H1 (cell line): ENCODE data around the gene FHAD1. TPM values are rescaled to one million over a fixed set of nuclear protein-coding genes. Genes with fewer than 3 reads are reported as not detected.

Experiments used
- CTCF ChIA-PET: fragments of 300-600 bp; sonication (Branson Sonifier 250); formaldehyde crosslinking; loops from one replicate; lab custom pipeline; 2021; ENCODE audit not compliant: partially characterized antibody; lab: Charles Lee
- POLR2A ChIA-PET: fragments of 300-600 bp; sonication (Branson Sonifier 250); formaldehyde crosslinking; loops from one replicate; lab custom pipeline; 2021; ENCODE audit warnings: inconsistent platforms; ENCODE audit not compliant: partially characterized antibody; lab: Charles Lee
- DNase-seq, 2 experiments: peaks; one replicate each; pipeline versions ENCODE4 v3.0.0 to v3.0.0-alpha.2; 2010 to 2022; ENCODE audit warnings: low spot score in 2 of 2, low read depth in 1 of 2, mixed read lengths in 1 of 2
- FAIRE-seq: peaks from 2 replicates; lab custom pipeline; 2011; peaks lifted over from hg19 to GRCh38; lab: Jason Lieb, UNC
- H2AFZ ChIP-seq: 2 replicates; pipeline ENCODE4 v1.8.1; 2012; ENCODE audit warnings: low read length, inconsistent platforms
- H2AK5ac ChIP-seq: 2 replicates; pipeline ENCODE4 v1.6.1; 2013; ENCODE audit warnings: low read depth, low read length
- H2BK120ac ChIP-seq: replicated peaks from 2 replicates; pipeline ENCODE3; 2013; ENCODE audit warnings: low read depth, low read length, inconsistent platforms
- H2BK12ac ChIP-seq: 2 replicates; pipeline ENCODE4 v1.6.1; 2013; ENCODE audit warnings: low read depth, low read length
- H2BK15ac ChIP-seq: 2 replicates; pipeline ENCODE4 v1.6.1; 2013; ENCODE audit warnings: low read length
- H2BK20ac ChIP-seq: 2 replicates; pipeline ENCODE4 v1.6.1; 2013; ENCODE audit warnings: low read length
- H2BK5ac ChIP-seq: 2 replicates; pipeline ENCODE4 v1.6.1; 2013; ENCODE audit warnings: low read depth, low read length
- H3K14ac ChIP-seq: 2 replicates; pipeline ENCODE4 v1.6.1; 2013; ENCODE audit warnings: inconsistent platforms; ENCODE audit not compliant: insufficient read length
- H3K18ac ChIP-seq: 2 replicates; pipeline ENCODE4 v1.6.1; 2013; ENCODE audit warnings: low read length; ENCODE audit errors: extremely low read depth
- H3K23ac ChIP-seq: 2 replicates; pipeline ENCODE4 v1.6.1; 2013; ENCODE audit warnings: inconsistent platforms; ENCODE audit not compliant: insufficient read length
- H3K23me2 ChIP-seq: 2 replicates; pipeline ENCODE4 v1.6.1; 2013; ENCODE audit warnings: low read depth, low read length
- H3K27ac ChIP-seq: 2 replicates; pipeline ENCODE4 v1.6.1; 2011; ENCODE audit warnings: low read depth, low read length, inconsistent platforms
- H3K27me3 ChIP-seq, 4 experiments: replicated peaks in 1 of 4; 1 replicate in 1 of 4; 2 replicates in 3 of 4; pipeline versions ENCODE4 v1.6.1 to v1.8.1; 2011 to 2013; ENCODE audit warnings: low read length in 3 of 4, mild to moderate bottlenecking in 3 of 4, inconsistent platforms in 2 of 4, mixed read lengths in 2 of 4, moderate library complexity in 1 of 4; ENCODE audit not compliant: control insufficient read depth in 3 of 4, insufficient read depth in 3 of 4; ENCODE audit errors: extremely low read depth in 1 of 4
- H3K36me3 ChIP-seq, 4 experiments: 2 replicates each; pipeline versions ENCODE4 v1.6.1 to v1.8.1; 2011 to 2013; ENCODE audit warnings: mild to moderate bottlenecking in 4 of 4, low read length in 3 of 4, moderate library complexity in 2 of 4, control low read depth in 1 of 4, inconsistent platforms in 1 of 4; ENCODE audit not compliant: insufficient read depth in 4 of 4, control insufficient read depth in 2 of 4
- H3K4ac ChIP-seq: replicated peaks from 2 replicates; pipeline ENCODE3; 2013; ENCODE audit warnings: low read length, low read depth, mixed read lengths, inconsistent platforms; ENCODE audit not compliant: insufficient read length
- H3K4me1 ChIP-seq, 4 experiments: replicated peaks in 1 of 4; 1 replicate in 1 of 4; 2 replicates in 3 of 4; pipeline versions ENCODE4 v1.6.1 to v1.8.1; 2011 to 2013; ENCODE audit warnings: low read length in 3 of 4, inconsistent platforms in 2 of 4, mixed read lengths in 1 of 4; ENCODE audit not compliant: insufficient read depth in 4 of 4, control insufficient read depth in 3 of 4
- H3K4me2 ChIP-seq, 2 experiments: 2 replicates each; pipeline versions ENCODE4 v1.6.1 to v1.8.1; 2011 to 2013; ENCODE audit warnings: low read depth in 2 of 2, low read length in 2 of 2, control low read depth in 1 of 2, inconsistent platforms in 1 of 2, mild to moderate bottlenecking in 1 of 2; ENCODE audit not compliant: insufficient read depth in 1 of 2
- H3K4me3 ChIP-seq, 4 experiments: fragments of 200-600, 300-600 bp in 1 of 4; sonication (generic), shearing (Covaris generic), sonication (Bioruptor Twin) in 1 of 4; 2 replicates each; pipeline versions ENCODE4 v1.5.1 to v1.8.1; 2011 to 2016; ENCODE audit warnings: low read length in 4 of 4, low read depth in 3 of 4, control low read depth in 2 of 4, inconsistent platforms in 2 of 4, mild to moderate bottlenecking in 2 of 4, mixed read lengths in 1 of 4, moderate library complexity in 1 of 4; ENCODE audit not compliant: insufficient read depth in 2 of 4; ENCODE audit errors: extremely low read depth in 1 of 4
- H3K56ac ChIP-seq: replicated peaks from 2 replicates; pipeline ENCODE3; 2013; ENCODE audit warnings: low read depth, mild to moderate bottlenecking, mixed read lengths, low read length, inconsistent platforms; ENCODE audit not compliant: insufficient read length
- H3K79me1 ChIP-seq: 2 replicates; pipeline ENCODE4 v1.6.1; 2013; ENCODE audit warnings: low read depth, low read length, control low read depth
- H3K79me2 ChIP-seq, 2 experiments: 2 replicates each; pipeline versions ENCODE4 v1.6.1 to v1.8.1; 2012 to 2013; ENCODE audit warnings: low read length in 2 of 2, mild to moderate bottlenecking in 2 of 2, inconsistent platforms in 1 of 2; ENCODE audit not compliant: insufficient read depth in 2 of 2, control insufficient read depth in 1 of 2
- H3K9ac ChIP-seq, 4 experiments: replicated peaks in 1 of 4; 1 replicate in 1 of 4; 2 replicates in 3 of 4; pipeline versions ENCODE4 v1.6.1 to v1.8.1; 2011 to 2013; ENCODE audit warnings: low read depth in 3 of 4, low read length in 3 of 4, control low read depth in 2 of 4, mild to moderate bottlenecking in 2 of 4, moderate library complexity in 2 of 4, inconsistent platforms in 1 of 4; ENCODE audit errors: extremely low read depth in 1 of 4
- H3K9me3 ChIP-seq, 2 experiments: 2 replicates each; pipeline versions ENCODE4 v1.6.1 to v1.8.1; 2012 to 2013; ENCODE audit warnings: mild to moderate bottlenecking in 2 of 2, moderate library complexity in 2 of 2, control low read depth in 1 of 2, inconsistent platforms in 1 of 2, low read depth in 1 of 2, low read length in 1 of 2, mixed read lengths in 1 of 2; ENCODE audit not compliant: insufficient read depth in 2 of 2
- H4K20me1 ChIP-seq, 2 experiments: replicated peaks in 1 of 2; 2 replicates each; pipeline versions ENCODE3 to v1.8.1; 2011 to 2013; ENCODE audit warnings: inconsistent platforms in 2 of 2, low read length in 2 of 2, mild to moderate bottlenecking in 1 of 2; ENCODE audit not compliant: insufficient read depth in 2 of 2, control insufficient read depth in 1 of 2
- H4K5ac ChIP-seq: 2 replicates; pipeline ENCODE4 v1.6.1; 2013; ENCODE audit warnings: low read length, low read depth, mixed read lengths, inconsistent platforms; ENCODE audit not compliant: insufficient read length
- H4K8ac ChIP-seq: 2 replicates; pipeline ENCODE4 v1.8.0; 2013; ENCODE audit warnings: mild to moderate bottlenecking, moderate library complexity, low read length, inconsistent platforms; ENCODE audit not compliant: insufficient read depth; ENCODE audit errors: extremely low read depth
- H4K91ac ChIP-seq: replicated peaks from 2 replicates; pipeline ENCODE3; 2013; ENCODE audit warnings: low read length, mixed read lengths, inconsistent platforms; ENCODE audit not compliant: insufficient read length
- ATF2 ChIP-seq: IDR thresholded peaks from 2 replicates; pipeline ENCODE4 v1.6.1; 2012; ENCODE audit warnings: low read length, inconsistent platforms
- BRCA1 ChIP-seq: IDR thresholded peaks from 2 replicates; pipeline ENCODE4 v1.6.1; 2012; ENCODE audit warnings: low read depth, low read length, improper control_type of control experiment
- CBX5 ChIP-seq: fragments of 300-800, 300-1000 bp; sonication (generic); IDR thresholded peaks from 2 replicates; pipeline ENCODE4 v1.7.1; 2016; ENCODE audit warnings: antibody characterized with exemption, low read length, low read depth
- EGR1 ChIP-seq: IDR thresholded peaks from 2 replicates; pipeline ENCODE4 v1.6.1; 2011; ENCODE audit warnings: low read depth, low read length, borderline replicate concordance
- PHF8 ChIP-seq: fragments of 200-600 bp; sonication (generic); conservative IDR thresholded peaks from 2 replicates; pipeline ENCODE4 v1.7.1; 2012; ENCODE audit warnings: low read depth, mild to moderate bottlenecking, inconsistent platforms, low read length, moderate library complexity
- RAD21 ChIP-seq, 2 experiments: IDR thresholded peaks in 1 of 2; conservative IDR thresholded peaks in 1 of 2; 2 replicates each; pipeline ENCODE4 v1.6.1; 2011; ENCODE audit warnings: low read depth in 2 of 2, low read length in 2 of 2, improper control_type of control experiment in 1 of 2, inconsistent platforms in 1 of 2, mild to moderate bottlenecking in 1 of 2, moderate library complexity in 1 of 2
- RXRA ChIP-seq: IDR thresholded peaks from 2 replicates; pipeline ENCODE4 v1.6.1; 2011; ENCODE audit warnings: low read depth, mild to moderate bottlenecking, low read length, moderate library complexity; ENCODE audit not compliant: insufficient read depth
- WGBS, 2 experiments: shearing (Covaris generic) in 1 of 2; methylation state at CpG; one replicate each; pipeline versions ENCODE4 v1.1.6 to v1.1.7; 2013 to 2015; ENCODE audit warnings: low lambda C conversion rate in 2 of 2, mixed read lengths in 2 of 2, inconsistent platforms in 1 of 2, low coverage in 1 of 2, missing lambda C conversion rate in 1 of 2; ENCODE audit not compliant: insufficient replicate concordance in 2 of 2, insufficient coverage in 1 of 2, insufficient read length in 1 of 2; ENCODE audit errors: extremely low coverage in 1 of 2, missing lambda C conversion rate in 1 of 2; 5-methylcytosine and 5-hydroxymethylcytosine counted together
- polyA plus RNA-seq, 7 experiments: library from polyadenylated mRNA; depleted of rRNA in 3 of 7; stranded (reverse) in 5 of 7; unstranded in 2 of 7; fragments of >200 nt in 5 of 7; fragments of 200-250 nt in 2 of 7; gene quantifications; 1 replicate in 5 of 7; 2 replicates in 1 of 7; 4 replicates in 1 of 7; pipeline versions ENCODE4 v1.2.1 to v1.2.3, GENCODE V29; 2011 to 2013; ENCODE audit warnings: missing spikeins in 2 of 7, mixed read lengths in 2 of 7
- total RNA-seq: library from RNA; stranded (reverse); fragmentation: NEBNext Ultra II Directional; extraction: Animal tissue kit (Norgen Biotek cat#: 25700); gene quantifications from 2 replicates; pipeline ENCODE4 v1.2.1, GENCODE V29; 2021

The FHAD1 gene
- total and polyA plus RNA-seq, 2 of the 8 experiments (the other 6 are each of a cell fraction or from before 2014, with no cell fraction given) = 0.39 to 0.69 TPM

GRCh38 chr1:15205586-15206346 is 41.3 kb upstream of the FHAD1 start:
- Histone ChIP-seq H3K4me2 (peak overlapping the region; percentile 72 to 98), H2BK15ac (peak overlapping the region; percentile 72; the same call in 1 of the 2 replicates), H3K9ac (no peak overlapping the region; a peak in 1 of 7 replicates), H3K4me3 (peak overlapping the region in 1 of 4 experiments; percentile 48; a peak in 3 of 8 replicates), H3K36me3 (no peaks in the 10 kb centered on the region), H3K18ac (peak overlapping the region; percentile 86), H3K56ac (no peak overlapping the region), H4K8ac (no peak overlapping the region; the same call in 1 of the 2 replicates), H3K14ac (no peak overlapping the region), H4K20me1 (peaks cover 0 to 2% of the 10 kb centered on the region in 2 experiments), H3K27me3 (no peaks in the 10 kb centered on the region), H2BK12ac (peak overlapping the region; percentile 72; the same call in 1 of the 2 replicates), H3K23ac (no peak overlapping the region), H3K79me2 (peaks cover 0 to 13% of the 10 kb centered on the region in 2 experiments; a peak in 3 of 4 replicates), H2AFZ (no peak overlapping the region), H3K9me3 (no peaks in the 10 kb centered on the region), H2BK20ac (peak overlapping the region; percentile 95), H3K4me1 (peaks cover 16 to 32% (median 26%) of the 10 kb centered on the region in 4 experiments), H4K5ac (peak overlapping the region; percentile 71), H2AK5ac (peak overlapping the region; percentile 44), H4K91ac (peak overlapping the region; percentile 79), H2BK5ac (peak overlapping the region; percentile 95; the same call in 1 of the 2 replicates), H3K23me2 (peaks cover 9% of the 10 kb centered on the region), H3K4ac (peak overlapping the region; percentile 27), H3K27ac (peak overlapping the region; percentile 75), H3K79me1 (no peaks in the 10 kb centered on the region; the same call in 1 of the 2 replicates), H2BK120ac (peak overlapping the region; percentile 34)
- DNase-seq (no peak), FAIRE-seq (no peak)
- ChIA-PET CTCF (interaction anchor here (0.9 to 2.3 kb wide), 14 partner anchors 8 to 143 kb away, joined by 3 to 9 read pairs (median 4); partner anchors contain the start of gene TMEM51), POLR2A (interaction anchor here (0.6 to 1.2 kb wide), 3 partner anchors 8 to 52 kb away, joined by 3 read pairs; no protein-coding TSS in a partner anchor)
- WGBS, 2 experiments = 83% methylated on average over 12 of the region's 12 CpGs; no CpG with 5 or more reads in 1 of the 2 experiments
- TF ChIP-seq BRCA1 = no peak
- no peak for TF ChIP-seq EGR1
- no peak for TF ChIP-seq ATF2
- no peak for TF ChIP-seq CBX5
- TF ChIP-seq RAD21 (IDR thresholded peaks at IDR 0.05 in 1 of 2, conservative IDR thresholded peaks at IDR 0.05 in 1 of 2; ENCODE audit: low read depth in 2 of 2, low read length in 2 of 2) = no peak
- no peak for TF ChIP-seq PHF8
- no peak for TF ChIP-seq RXRA
